T-helper 1 cell treated with Interleukin-12 subunit alpha and Interleukin-12 subunit beta and Interleukin-4 antibody, amounts not matched to agents 30 μg/mL and 1 μg/mL, for 36 hours (primary cell): ENCODE results near the gene EXT2.

Source experiments
- H3K27ac Mint-ChIP-seq: one replicate; pipeline ENCODE4 v1.8.0; 2021; ENCODE audit warnings: mild to moderate bottlenecking, mixed read lengths
- H3K27me3 Mint-ChIP-seq: one replicate; pipeline ENCODE4 v1.8.0; 2021; ENCODE audit warnings: low read depth, mixed read lengths
- H3K36me3 Mint-ChIP-seq: one replicate; pipeline ENCODE4 v1.8.0; 2021; ENCODE audit warnings: low read depth, mixed read lengths
- H3K4me1 Mint-ChIP-seq: one replicate; pipeline ENCODE4 v1.8.0; 2021; ENCODE audit warnings: low read depth, mixed read lengths
- H3K4me3 Mint-ChIP-seq: one replicate; pipeline ENCODE4 v1.8.0; 2021; ENCODE audit warnings: mild to moderate bottlenecking, moderate library complexity, mixed read lengths
- H3K9me3 Mint-ChIP-seq: one replicate; pipeline ENCODE4 v1.8.0; 2021; ENCODE audit warnings: mixed read lengths

The EXT2 gene

GRCh38 chr11:44133335-44133946, 38.0 kb downstream of the EXT2 start:
- Mint-ChIP-seq H3K27me3 (no peaks in the 10 kb centered on the region), H3K27ac (no peak overlapping the region), H3K9me3 (no peaks in the 10 kb centered on the region), H3K4me1 (no peaks in the 10 kb centered on the region), H3K4me3 (no peak overlapping the region), H3K36me3 (peaks cover 16% of the 10 kb centered on the region)

- Mint-ChIP-seq H3K27me3 (no peaks in the 10 kb centered on the region), H3K4me1 (no peaks in the 10 kb centered on the region), H3K27ac (no peak overlapping the region), H3K36me3 (peaks cover 15% of the 10 kb centered on the region), H3K4me3 (no peak overlapping the region), H3K9me3 (no peaks in the 10 kb centered on the region)
Observed at GRCh38 chr11:44134625-44135024, 39.1 kb downstream of the EXT2 start.

- Mint-ChIP-seq H3K4me1 (no peaks in the 10 kb centered on the region), H3K4me3 (no peak overlapping the region), H3K36me3 (peaks cover 8% of the 10 kb centered on the region), H3K27ac (no peak overlapping the region), H3K27me3 (no peaks in the 10 kb centered on the region), H3K9me3 (no peaks in the 10 kb centered on the region)
Observed at GRCh38 chr11:44136176-44136945, 40.9 kb downstream of the EXT2 start.

- peaks cover 8% of the 10 kb centered on the region for H3K36me3 Mint-ChIP-seq
- no peak overlapping the region for H3K4me3 Mint-ChIP-seq
- no peaks in the 10 kb centered on the region for H3K27me3 Mint-ChIP-seq
- H3K27ac Mint-ChIP-seq: no peak overlapping the region
- no peaks in the 10 kb centered on the region for H3K4me1 Mint-ChIP-seq
- no peaks in the 10 kb centered on the region for H3K9me3 Mint-ChIP-seq
Observed at GRCh38 chr11:44137057-44137456, 41.6 kb downstream of the EXT2 start.

GRCh38 chr11:44138286-44138685, 42.8 kb downstream of the EXT2 start:
- peaks cover 8% of the 10 kb centered on the region for H3K36me3 Mint-ChIP-seq
- H3K4me3 Mint-ChIP-seq: no peak overlapping the region
- H3K27ac Mint-ChIP-seq: no peak overlapping the region
- H3K27me3 Mint-ChIP-seq: no peaks in the 10 kb centered on the region
- no peaks in the 10 kb centered on the region for H3K4me1 Mint-ChIP-seq
- H3K9me3 Mint-ChIP-seq: no peaks in the 10 kb centered on the region

- Mint-ChIP-seq H3K4me1 (no peaks in the 10 kb centered on the region), H3K9me3 (no peaks in the 10 kb centered on the region), H3K36me3 (peaks cover 10% of the 10 kb centered on the region), H3K27me3 (no peaks in the 10 kb centered on the region), H3K27ac (no peak overlapping the region), H3K4me3 (no peak overlapping the region)
Observed at GRCh38 chr11:44138980-44139379, 43.5 kb downstream of the EXT2 start.

GRCh38 chr11:44139565-44140330, 44.3 kb downstream of the EXT2 start:
- Mint-ChIP-seq H3K27ac (no peak overlapping the region), H3K4me1 (no peaks in the 10 kb centered on the region), H3K27me3 (no peaks in the 10 kb centered on the region), H3K9me3 (no peaks in the 10 kb centered on the region), H3K4me3 (no peak overlapping the region), H3K36me3 (peaks cover 13% of the 10 kb centered on the region)

- H3K9me3 Mint-ChIP-seq: no peaks in the 10 kb centered on the region
- H3K27ac Mint-ChIP-seq: no peak overlapping the region
Observed at GRCh38 chr11:44140372-44140771, 44.9 kb downstream of the EXT2 start.

GRCh38 chr11:44140805-44141204, 45.3 kb downstream of the EXT2 start:
- H3K27me3 Mint-ChIP-seq: no peaks in the 10 kb centered on the region
- H3K27ac Mint-ChIP-seq: no peak overlapping the region
- H3K9me3 Mint-ChIP-seq: no peaks in the 10 kb centered on the region

More at GRCh38 chr11:44140372-44140771, 44.9 kb downstream of the EXT2 start:
- Mint-ChIP-seq H3K4me1 (no peaks in the 10 kb centered on the region), H3K36me3 (peaks cover 15% of the 10 kb centered on the region), H3K27me3 (no peaks in the 10 kb centered on the region), H3K4me3 (no peak overlapping the region)

GRCh38 chr11:44143987-44144909, 48.8 kb downstream of the EXT2 start:
- Mint-ChIP-seq H3K4me3 (no peak overlapping the region), H3K9me3 (no peaks in the 10 kb centered on the region), H3K36me3 (peaks cover 18% of the 10 kb centered on the region), H3K27me3 (no peaks in the 10 kb centered on the region), H3K27ac (no peak overlapping the region), H3K4me1 (no peaks in the 10 kb centered on the region)

More at GRCh38 chr11:44140805-44141204, 45.3 kb downstream of the EXT2 start:
- Mint-ChIP-seq H3K4me1 (no peaks in the 10 kb centered on the region), H3K36me3 (peaks cover 16% of the 10 kb centered on the region), H3K4me3 (no peak overlapping the region)

GRCh38 chr11:44145011-44145775, 49.7 kb downstream of the EXT2 start:
- H3K27me3 Mint-ChIP-seq: no peaks in the 10 kb centered on the region
- H3K27ac Mint-ChIP-seq: no peak overlapping the region
- no peaks in the 10 kb centered on the region for H3K4me1 Mint-ChIP-seq
- H3K36me3 Mint-ChIP-seq: peaks cover 22% of the 10 kb centered on the region
- no peaks in the 10 kb centered on the region for H3K9me3 Mint-ChIP-seq
- H3K4me3 Mint-ChIP-seq: no peak overlapping the region

GRCh38 chr11:44146931-44147330, 51.5 kb downstream of the EXT2 start:
- peaks cover 33% of the 10 kb centered on the region for H3K36me3 Mint-ChIP-seq
- no peaks in the 10 kb centered on the region for H3K27me3 Mint-ChIP-seq
- no peaks in the 10 kb centered on the region for H3K9me3 Mint-ChIP-seq
- H3K4me3 Mint-ChIP-seq: no peak overlapping the region
- H3K4me1 Mint-ChIP-seq: no peaks in the 10 kb centered on the region
- no peak overlapping the region for H3K27ac Mint-ChIP-seq

GRCh38 chr11:44147751-44148150, 52.3 kb downstream of the EXT2 start:
- Mint-ChIP-seq H3K36me3 (peaks cover 35% of the 10 kb centered on the region), H3K9me3 (peaks cover 2% of the 10 kb centered on the region)

More at GRCh38 chr11:44147751-44148150, 52.3 kb downstream of the EXT2 start:
- Mint-ChIP-seq H3K27ac (no peak overlapping the region), H3K4me1 (no peaks in the 10 kb centered on the region), H3K4me3 (no peak overlapping the region), H3K27me3 (no peaks in the 10 kb centered on the region)
